ENCODE results near the gene ARHGEF7.

Gene ARHGEF7

GRCh38 chr13:111326981-111327642 is 212.0 kb downstream of the ARHGEF7 start:
- Histone ChIP-seq H3K27me3 (ENCODE audit: control insufficient read depth in 1 of 2, insufficient read depth in 2 of 2, low read length in 2 of 2) (no peaks in the 10 kb centered on the region), H3K4me3 (ENCODE audit: low read depth in 1 of 2, low read length in 2 of 2) (no peak overlapping the region), H3K9me3 (ENCODE audit: low read length) (no peaks in the 10 kb centered on the region), H3K27ac (ENCODE audit: low read depth, low read length) (no peak overlapping the region), H3K4me1 (ENCODE audit: insufficient read depth, low read length) (no peaks in the 10 kb centered on the region), H3K9ac (ENCODE audit: low read length) (no peak overlapping the region), H3K36me3 (ENCODE audit: insufficient read depth, low read length) (no peaks in the 10 kb centered on the region)

- Histone ChIP-seq H3K9me3 (ENCODE audit: low read length) (peaks cover 4% of the 10 kb centered on the region), H3K36me3 (ENCODE audit: insufficient read depth, low read length) (no peaks in the 10 kb centered on the region), H3K27me3 (ENCODE audit: control insufficient read depth in 1 of 2, insufficient read depth in 2 of 2, low read length in 2 of 2) (no peaks in the 10 kb centered on the region), H3K4me3 (ENCODE audit: low read depth in 1 of 2, low read length in 2 of 2) (no peak overlapping the region), H3K27ac (ENCODE audit: low read depth, low read length) (no peak overlapping the region), H3K4me1 (ENCODE audit: insufficient read depth, low read length) (no peaks in the 10 kb centered on the region), H3K9ac (ENCODE audit: low read length) (no peak overlapping the region)
These were observed 212.8 kb downstream of the ARHGEF7 start for GRCh38 chr13:111327730-111328573.

GRCh38 chr13:111328574-111329410 is 213.7 kb downstream of the ARHGEF7 start:
- H3K27me3 ChIP-seq (ENCODE audit: control insufficient read depth in 1 of 2, insufficient read depth in 2 of 2, low read length in 2 of 2): no peaks in the 10 kb centered on the region
- H3K9me3 ChIP-seq (ENCODE audit: low read length): peaks cover 4% of the 10 kb centered on the region
- no peak overlapping the region for H3K27ac ChIP-seq (ENCODE audit: low read depth, low read length)
- no peak overlapping the region for H3K9ac ChIP-seq (ENCODE audit: low read length)
- no peaks in the 10 kb centered on the region for H3K36me3 ChIP-seq (ENCODE audit: insufficient read depth, low read length)
- H3K4me3 ChIP-seq (ENCODE audit: low read depth in 1 of 2, low read length in 2 of 2): no peak overlapping the region
- H3K4me1 ChIP-seq (ENCODE audit: insufficient read depth, low read length): no peaks in the 10 kb centered on the region

- Histone ChIP-seq H3K9me3 (ENCODE audit: low read length) (peaks cover 4% of the 10 kb centered on the region), H3K36me3 (ENCODE audit: insufficient read depth, low read length) (no peaks in the 10 kb centered on the region), H3K27me3 (ENCODE audit: control insufficient read depth in 1 of 2, insufficient read depth in 2 of 2, low read length in 2 of 2) (no peaks in the 10 kb centered on the region), H3K27ac (ENCODE audit: low read depth, low read length) (no peak overlapping the region), H3K4me1 (ENCODE audit: insufficient read depth, low read length) (no peaks in the 10 kb centered on the region), H3K4me3 (ENCODE audit: low read depth in 1 of 2, low read length in 2 of 2) (no peak overlapping the region), H3K9ac (ENCODE audit: low read length) (no peak overlapping the region)
These were observed 214.5 kb downstream of the ARHGEF7 start for GRCh38 chr13:111329641-111330040.

- Histone ChIP-seq H3K4me1 (ENCODE audit: insufficient read depth, low read length) (no peaks in the 10 kb centered on the region), H3K9ac (ENCODE audit: low read length) (no peak overlapping the region), H3K9me3 (ENCODE audit: low read length) (peaks cover 4% of the 10 kb centered on the region), H3K27ac (ENCODE audit: low read depth, low read length) (no peak overlapping the region), H3K4me3 (ENCODE audit: low read depth in 1 of 2, low read length in 2 of 2) (no peak overlapping the region), H3K27me3 (ENCODE audit: control insufficient read depth in 1 of 2, insufficient read depth in 2 of 2, low read length in 2 of 2) (no peaks in the 10 kb centered on the region), H3K36me3 (ENCODE audit: insufficient read depth, low read length) (no peaks in the 10 kb centered on the region)
These were observed 215.0 kb downstream of the ARHGEF7 start for GRCh38 chr13:111330066-111330610.

- H3K4me1 ChIP-seq (ENCODE audit: insufficient read depth, low read length): no peaks in the 10 kb centered on the region
- H3K4me3 ChIP-seq (ENCODE audit: low read depth in 1 of 2, low read length in 2 of 2): no peak overlapping the region
- no peaks in the 10 kb centered on the region for H3K36me3 ChIP-seq (ENCODE audit: insufficient read depth, low read length)
- H3K27me3 ChIP-seq (ENCODE audit: control insufficient read depth in 1 of 2, insufficient read depth in 2 of 2, low read length in 2 of 2): no peaks in the 10 kb centered on the region
- H3K27ac ChIP-seq (ENCODE audit: low read depth, low read length): no peak overlapping the region
- peaks cover 4% of the 10 kb centered on the region for H3K9me3 ChIP-seq (ENCODE audit: low read length)
- no peak overlapping the region for H3K9ac ChIP-seq (ENCODE audit: low read length)
These were observed 220.2 kb downstream of the ARHGEF7 start for GRCh38 chr13:111335298-111335697.

GRCh38 chr13:111336666-111337065 is 221.6 kb downstream of the ARHGEF7 start:
- no peak overlapping the region for H3K27ac ChIP-seq (ENCODE audit: low read depth, low read length)
- no peak overlapping the region for H3K9ac ChIP-seq (ENCODE audit: low read length)
- no peaks in the 10 kb centered on the region for H3K36me3 ChIP-seq (ENCODE audit: insufficient read depth, low read length)
- no peaks in the 10 kb centered on the region for H3K4me1 ChIP-seq (ENCODE audit: insufficient read depth, low read length)
- H3K9me3 ChIP-seq (ENCODE audit: low read length): peaks cover 4% of the 10 kb centered on the region
- H3K4me3 ChIP-seq (ENCODE audit: low read depth in 1 of 2, low read length in 2 of 2): no peak overlapping the region
- no peaks in the 10 kb centered on the region for H3K27me3 ChIP-seq (ENCODE audit: control insufficient read depth in 1 of 2, insufficient read depth in 2 of 2, low read length in 2 of 2)

GRCh38 chr13:111337206-111337605 is 222.1 kb downstream of the ARHGEF7 start:
- Histone ChIP-seq H3K36me3 (ENCODE audit: insufficient read depth, low read length) (no peaks in the 10 kb centered on the region), H3K9ac (ENCODE audit: low read length) (no peak overlapping the region), H3K4me3 (ENCODE audit: low read depth in 1 of 2, low read length in 2 of 2) (no peak overlapping the region), H3K4me1 (ENCODE audit: insufficient read depth, low read length) (no peaks in the 10 kb centered on the region), H3K27me3 (ENCODE audit: control insufficient read depth in 1 of 2, insufficient read depth in 2 of 2, low read length in 2 of 2) (no peaks in the 10 kb centered on the region), H3K9me3 (ENCODE audit: low read length) (peaks cover 4% of the 10 kb centered on the region), H3K27ac (ENCODE audit: low read depth, low read length) (no peak overlapping the region)

- Histone ChIP-seq H3K4me3 (ENCODE audit: low read depth in 1 of 2, low read length in 2 of 2) (no peak overlapping the region), H3K4me1 (ENCODE audit: insufficient read depth, low read length) (no peaks in the 10 kb centered on the region), H3K27ac (ENCODE audit: low read depth, low read length) (no peak overlapping the region), H3K9ac (ENCODE audit: low read length) (no peak overlapping the region), H3K36me3 (ENCODE audit: insufficient read depth, low read length) (no peaks in the 10 kb centered on the region), H3K27me3 (ENCODE audit: control insufficient read depth in 1 of 2, insufficient read depth in 2 of 2, low read length in 2 of 2) (no peaks in the 10 kb centered on the region), H3K9me3 (ENCODE audit: low read length) (peaks cover 3% of the 10 kb centered on the region)
These were observed 222.6 kb downstream of the ARHGEF7 start for GRCh38 chr13:111337741-111338140.

GRCh38 chr13:111338841-111339240 is 223.7 kb downstream of the ARHGEF7 start:
- Histone ChIP-seq H3K27ac (ENCODE audit: low read depth, low read length) (no peak overlapping the region), H3K4me1 (ENCODE audit: insufficient read depth, low read length) (no peaks in the 10 kb centered on the region), H3K4me3 (ENCODE audit: low read depth in 1 of 2, low read length in 2 of 2) (no peak overlapping the region), H3K36me3 (ENCODE audit: insufficient read depth, low read length) (no peaks in the 10 kb centered on the region), H3K9ac (ENCODE audit: low read length) (no peak overlapping the region), H3K27me3 (ENCODE audit: control insufficient read depth in 1 of 2, insufficient read depth in 2 of 2, low read length in 2 of 2) (no peaks in the 10 kb centered on the region), H3K9me3 (ENCODE audit: low read length) (no peaks in the 10 kb centered on the region)

Data from muscle layer of colon (tissue), 2 donors.